RWPE2 (cell line): ENCODE measurements around the gene LARP6.
A peak's percentile ranks its signal among the peaks of the same experiment; 100 is the strongest.

Experiments
- ATAC-seq: fragments of 200-7000 bp; cut with Tn5 transposase; 3 replicates; pipeline ENCODE4 v1.9.1; 2021; ENCODE audit warnings: low read depth
- DNase-seq: peaks from one replicate; pipeline ENCODE4 v3.0.0-alpha.2; 2020; ENCODE audit warnings: low spot score
- H3K27ac ChIP-seq: fragments of 450-650 bp; 2 replicates; pipeline ENCODE4 v1.5.1; 2017; ENCODE audit warnings: mild to moderate bottlenecking; ENCODE audit not compliant: poor library complexity, severe bottlenecking
- H3K27me3 ChIP-seq: fragments of 250-450 bp; sonication (Bioruptor Pico); 2 replicates; pipeline ENCODE4 v1.5.1; 2021; ENCODE audit warnings: mild to moderate bottlenecking, moderate library complexity; ENCODE audit not compliant: insufficient read depth, poor library complexity, severe bottlenecking
- H3K36me3 ChIP-seq: fragments of 250-450 bp; sonication (Bioruptor Pico); 2 replicates; pipeline ENCODE4 v1.5.1; 2020; ENCODE audit warnings: low read depth, mild to moderate bottlenecking, moderate library complexity
- H3K4me1 ChIP-seq: fragments of 250-450 bp; sonication (Bioruptor Pico); 2 replicates; pipeline ENCODE4 v1.5.1; 2021; ENCODE audit warnings: mild to moderate bottlenecking, moderate library complexity; ENCODE audit not compliant: insufficient read depth, poor library complexity, severe bottlenecking
- H3K4me3 ChIP-seq: fragments of 250-450 bp; sonication (Bioruptor Pico); 2 replicates; pipeline ENCODE4 v1.5.1; 2021; ENCODE audit warnings: mild to moderate bottlenecking, moderate library complexity; ENCODE audit not compliant: severe bottlenecking
- H3K9me3 ChIP-seq: fragments of 250-450 bp; sonication (Bioruptor Pico); 2 replicates; pipeline ENCODE4 v1.5.1; 2021; ENCODE audit warnings: mild to moderate bottlenecking, moderate library complexity; ENCODE audit not compliant: severe bottlenecking
- CTCF ChIP-seq: fragments of 450-650 bp; IDR thresholded peaks from one replicate; pipeline ENCODE4 v1.5.1; 2017; ENCODE audit warnings: mild to moderate bottlenecking, moderate library complexity; ENCODE audit not compliant: poor library complexity, severe bottlenecking

The LARP6 gene

GRCh38 chr15:70867911-70868467 lies 14.0 kb upstream of the LARP6 start:
- ATAC-seq (no peak), DNase-seq (no peak)
- no peaks in the 10 kb centered on the region for H3K27me3 ChIP-seq
- no peak overlapping the region for H3K27ac ChIP-seq
- TF ChIP-seq CTCF = no peak
- H3K36me3 ChIP-seq = no peaks in the 10 kb centered on the region
- H3K4me1 ChIP-seq = peaks cover 14% of the 10 kb centered on the region
- no peak overlapping the region for H3K4me3 ChIP-seq
- H3K9me3 ChIP-seq = no peaks in the 10 kb centered on the region

- Histone ChIP-seq H3K4me1 (peaks cover 16% of the 10 kb centered on the region), H3K4me3 (no peak overlapping the region), H3K27me3 (no peaks in the 10 kb centered on the region), H3K9me3 (no peaks in the 10 kb centered on the region), H3K36me3 (no peaks in the 10 kb centered on the region), H3K27ac (no peak overlapping the region)
- no peak for TF ChIP-seq CTCF
- ATAC-seq (no peak), DNase-seq (no peak)
These were observed 13.2 kb upstream of the LARP6 start for GRCh38 chr15:70866982-70867641.

- H3K9me3 ChIP-seq = no peaks in the 10 kb centered on the region
- peak; percentile 11 for TF ChIP-seq CTCF
- H3K27me3 ChIP-seq = no peaks in the 10 kb centered on the region
- no peaks in the 10 kb centered on the region for H3K36me3 ChIP-seq
- H3K4me1 ChIP-seq = peaks cover 16% of the 10 kb centered on the region
- H3K4me3 ChIP-seq = no peak overlapping the region
- DNase-seq (peak; percentile 70), ATAC-seq (peak; percentile 100)
- peak overlapping the region; percentile 52 for H3K27ac ChIP-seq
These were observed 9.7 kb upstream of the LARP6 start for GRCh38 chr15:70863450-70864218.

GRCh38 chr15:70859998-70860397 lies 6.0 kb upstream of the LARP6 start:
- DNase-seq (peak; percentile 61), ATAC-seq (no peak)
- Histone ChIP-seq H3K36me3 (no peaks in the 10 kb centered on the region), H3K4me1 (peaks cover 29% of the 10 kb centered on the region), H3K9me3 (no peaks in the 10 kb centered on the region), H3K27ac (no peak overlapping the region), H3K4me3 (no peak overlapping the region), H3K27me3 (no peaks in the 10 kb centered on the region)
- no peak for TF ChIP-seq CTCF
